Measurements from ENCODE around the gene IMMT.
A peak's percentile ranks its signal among the peaks of the same experiment; 100 is the strongest.
"Not testable (repeated sequence)": the region's sequence is repeated elsewhere in the genome, so short reads cannot be mapped to it uniquely, and the experiment has no call there.

IMMT gene

GRCh38 chr2:86195055-86195807 lies at the start of gene IMMT:
IMMT (minus strand) TSS chr2:86195462; CDS start chr2:86195382, 80 bp downstream.
- DNase-seq: peak; percentile 98

GRCh38 chr2:86244781-86245180 lies 49.5 kb upstream of the IMMT start:
- not testable (repeated sequence) for DNase-seq

- DNase-seq: no peak
These were observed 48.9 kb upstream of the IMMT start for GRCh38 chr2:86243950-86244733.

GRCh38 chr2:86243272-86243671 lies 48.0 kb upstream of the IMMT start:
- no peak for DNase-seq

GRCh38 chr2:86241611-86242010 lies 46.3 kb upstream of the IMMT start:
- no peak for DNase-seq

DNA sequence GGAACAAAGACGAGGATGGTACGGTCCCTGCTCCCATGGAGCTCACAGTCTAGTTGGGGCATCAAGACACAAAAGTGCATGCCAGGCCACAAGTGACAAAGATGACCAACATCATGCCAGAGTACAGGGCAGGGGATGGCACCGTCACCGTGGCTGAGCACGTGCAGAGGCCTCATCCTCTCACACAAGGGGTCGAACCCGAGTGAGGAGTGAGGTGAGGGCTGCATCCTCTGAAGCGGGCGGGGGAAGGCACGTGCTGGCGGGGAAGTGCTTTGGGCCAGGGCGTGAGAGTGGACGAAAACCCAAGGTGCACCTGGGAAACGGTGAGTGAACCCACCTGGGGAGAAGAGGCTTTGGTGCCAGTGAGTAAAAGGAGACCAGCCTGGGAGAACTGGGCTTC lies 45.0 kb upstream of the IMMT start:
- no peak for DNase-seq

GRCh38 chr2:86239745-86240144 lies 44.5 kb upstream of the IMMT start:
- no peak for DNase-seq

DNA sequence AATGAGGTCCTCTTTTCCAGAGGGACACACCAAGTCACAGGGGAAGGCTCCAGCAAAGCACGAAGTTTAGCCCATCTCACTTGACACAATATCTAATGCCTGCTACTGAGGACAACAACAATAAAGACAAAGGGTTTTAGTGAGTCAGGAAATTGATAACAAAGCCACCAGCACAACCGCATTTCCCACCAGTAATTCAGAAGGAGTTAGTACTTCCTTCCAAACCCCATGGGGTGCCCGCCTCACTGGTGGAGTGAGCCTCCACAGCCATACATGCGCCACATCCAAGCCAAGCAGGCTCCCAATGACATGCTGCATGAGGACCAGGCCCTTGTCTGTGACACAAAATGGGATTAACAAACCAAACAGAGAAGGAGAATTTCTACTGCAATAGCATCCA lies 44.1 kb upstream of the IMMT start:
- DNase-seq: no peak

DNA sequence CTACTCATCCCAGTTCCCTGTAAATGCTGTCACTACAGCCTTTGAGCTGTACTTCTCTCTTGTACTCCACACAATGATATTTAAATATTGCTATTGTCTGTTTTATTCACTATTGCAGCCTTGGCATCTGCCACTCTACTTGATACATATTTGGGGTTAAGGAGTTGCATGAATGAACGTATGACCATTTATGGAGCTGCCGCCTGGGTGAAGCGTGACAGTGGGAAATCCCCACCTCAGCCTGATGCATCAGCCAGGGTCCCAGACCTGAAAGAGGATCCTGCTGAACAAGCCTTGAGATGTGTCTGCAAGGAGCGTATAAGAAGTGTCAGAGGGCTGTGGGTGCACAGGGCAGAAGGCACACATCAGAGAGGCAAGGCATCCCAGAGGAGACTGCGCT lies 43.1 kb upstream of the IMMT start:
- peak; percentile 62 for DNase-seq

DNA sequence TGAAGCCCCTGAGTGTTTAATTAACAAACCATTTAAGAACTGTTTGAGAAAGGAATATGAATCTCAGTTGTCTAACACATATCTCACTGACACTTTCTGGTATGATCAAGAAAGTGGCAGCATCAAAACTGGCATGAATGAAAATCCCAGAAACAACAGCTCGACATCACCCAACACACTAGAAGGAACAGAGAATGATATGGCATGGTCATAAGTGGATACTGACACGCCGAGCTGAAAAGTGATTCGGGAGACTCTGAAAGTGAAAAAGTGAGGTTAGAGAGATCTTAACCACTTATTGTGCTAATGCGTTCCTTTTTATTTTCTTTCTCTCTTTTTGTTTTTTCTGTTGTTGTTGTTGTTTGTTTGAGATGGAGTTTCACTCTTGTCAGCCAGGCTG lies 41.9 kb upstream of the IMMT start:
- no peak for DNase-seq

GRCh38 chr2:86235196-86235980 lies 40.1 kb upstream of the IMMT start:
- DNase-seq: no peak

DNA sequence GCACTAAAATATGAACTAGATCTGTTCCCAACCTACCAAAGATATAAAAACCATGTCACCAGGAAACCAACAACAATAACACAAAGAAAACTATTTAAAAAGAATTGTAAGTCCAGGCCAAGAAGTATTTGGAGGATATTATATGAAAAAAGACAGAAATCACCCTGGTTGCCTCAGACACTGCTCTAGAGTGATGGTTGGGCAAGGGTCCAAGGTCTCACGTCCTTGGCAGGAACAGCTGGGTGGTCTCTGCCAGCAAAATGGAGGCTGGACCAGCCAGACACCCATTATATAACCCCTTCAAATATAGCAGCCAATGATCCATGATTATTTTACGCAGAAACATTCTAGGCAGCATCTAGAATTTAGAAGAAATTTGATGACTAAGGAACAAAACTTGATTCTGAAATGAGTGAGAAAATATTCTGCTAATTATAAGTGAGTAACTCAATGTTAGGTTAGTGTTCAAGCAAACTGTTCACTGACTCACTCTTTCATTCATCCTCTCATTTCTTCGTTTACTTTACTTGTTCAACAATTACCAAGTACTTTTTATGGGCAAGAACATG lies 39.4 kb upstream of the IMMT start:
- DNase-seq: no peak

DNA sequence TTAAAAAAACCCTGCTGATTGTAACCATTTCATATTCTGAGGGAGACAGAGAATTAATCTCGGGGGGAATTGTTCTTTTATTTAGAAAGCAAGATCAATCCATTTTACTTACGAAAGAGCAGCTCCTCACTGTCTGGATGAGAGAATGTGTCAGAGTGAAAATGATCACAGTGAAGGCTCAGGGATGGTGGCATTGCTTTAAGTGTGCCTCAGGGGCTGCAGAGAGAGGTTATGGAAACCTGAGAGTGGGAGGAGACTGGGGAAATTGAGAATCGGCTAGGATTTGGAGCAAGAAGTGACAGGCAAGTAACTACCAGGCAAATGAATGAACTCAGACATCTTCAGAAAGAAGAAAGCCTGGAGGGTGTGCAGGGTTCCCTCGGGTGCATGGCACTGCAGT lies 38.2 kb upstream of the IMMT start:
- no peak for DNase-seq

DNA sequence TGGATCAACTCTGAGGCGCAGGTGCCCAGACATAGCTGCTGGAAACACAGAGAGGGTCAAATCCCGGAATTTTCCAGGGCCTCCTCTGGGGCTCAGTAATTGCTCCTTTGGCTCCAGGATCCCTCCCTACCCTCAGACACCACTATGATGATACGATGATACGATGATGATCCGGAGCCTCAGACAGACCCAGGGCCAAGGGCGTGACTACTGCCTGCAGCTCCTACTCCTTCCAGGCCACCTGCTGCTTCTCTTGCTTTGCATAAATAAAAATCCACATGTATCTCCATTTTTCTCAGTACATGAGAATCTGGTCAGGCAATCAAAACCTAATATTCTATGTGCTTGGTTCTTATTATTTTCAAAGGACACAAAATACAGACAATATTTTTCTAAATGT lies 37.6 kb upstream of the IMMT start:
- DNase-seq: no peak

- no peak for DNase-seq
These were observed 37.1 kb upstream of the IMMT start for GRCh38 chr2:86232373-86232784.

- no peak for DNase-seq
These were observed 36.6 kb upstream of the IMMT start for GRCh38 chr2:86231680-86232372.

DNA sequence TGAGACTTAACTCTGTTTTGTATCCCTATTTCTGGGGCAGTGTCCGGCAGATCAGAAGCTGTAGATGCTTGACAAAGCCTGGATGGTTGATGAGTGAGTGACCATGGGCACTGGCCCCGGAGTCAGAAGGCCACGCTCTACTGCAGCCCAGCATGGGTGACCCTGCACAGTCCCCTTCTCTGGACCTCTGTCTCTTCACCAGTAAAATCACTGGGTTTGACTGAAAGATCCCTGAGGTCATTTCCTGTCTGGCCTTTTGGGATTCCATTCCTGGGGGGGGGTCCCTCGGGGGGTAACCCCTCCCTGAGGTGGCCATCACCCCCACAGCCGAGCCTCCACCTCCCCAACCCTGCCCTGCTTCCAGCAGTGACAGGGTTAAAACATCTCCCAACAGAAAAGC lies 35.7 kb upstream of the IMMT start:
- DNase-seq: no peak

DNA sequence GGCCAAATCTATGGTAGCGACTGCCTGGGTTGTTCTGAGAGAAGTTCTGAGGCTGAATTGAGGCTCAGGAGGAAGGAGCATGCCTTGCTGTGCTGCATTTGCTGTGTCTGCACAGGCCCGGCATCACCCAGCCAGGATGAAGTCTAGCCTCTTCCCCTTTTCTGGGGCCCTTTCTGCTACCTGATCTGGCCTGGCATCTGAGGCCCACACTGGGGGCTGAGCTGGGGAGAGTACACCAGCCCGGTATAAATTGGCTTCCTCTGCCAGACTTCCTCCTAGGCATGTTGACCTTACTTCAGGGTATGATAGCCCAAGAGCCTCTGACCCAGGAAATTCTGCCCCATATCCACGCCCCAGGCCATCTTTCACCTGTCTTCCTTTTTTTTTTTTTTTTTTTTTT lies 34.0 kb upstream of the IMMT start:
- no peak for DNase-seq

DNA sequence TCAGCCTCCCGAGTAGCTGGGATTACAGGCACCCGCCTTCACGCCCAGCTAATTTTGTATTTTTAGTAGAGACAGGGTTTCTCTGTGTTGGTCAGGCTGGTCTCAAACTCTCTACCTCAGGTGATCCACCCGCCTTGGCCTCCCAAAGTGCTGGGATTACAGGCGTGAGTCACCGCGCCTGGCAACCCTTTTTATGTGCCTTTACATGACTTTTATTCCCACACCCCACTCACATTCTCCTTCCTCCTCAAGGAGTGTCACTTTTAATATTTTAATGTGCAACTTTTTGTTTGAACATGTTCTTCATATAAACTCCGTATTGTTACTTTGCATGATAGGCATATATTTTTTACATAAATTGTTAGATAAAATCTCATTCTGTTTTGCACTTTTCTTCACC lies 33.3 kb upstream of the IMMT start:
- DNase-seq: not testable (repeated sequence)

GRCh38 chr2:86227685-86228084 lies 32.4 kb upstream of the IMMT start:
- no peak for DNase-seq

- DNase-seq: no peak
These were observed 31.6 kb upstream of the IMMT start for GRCh38 chr2:86226636-86227520.

- no peak for DNase-seq
These were observed 30.8 kb upstream of the IMMT start for GRCh38 chr2:86226070-86226469.
